Measurements from ENCODE around the gene NEU2.

The NEU2 gene

GRCh38 chr2:233076749-233077148 lies 44.3 kb downstream of the NEU2 start:
- TF ChIP-seq CTCF (IDR thresholded peaks at IDR 0.05; ENCODE audit: low read depth, low read length, missing control alignments), result no peak
- no peak for DNase-seq (ENCODE audit: extremely low read depth, low read depth)
- H3K4me3 ChIP-seq (replicated peaks; ENCODE audit: low read depth, low read length), result no peak overlapping the region

GRCh38 chr2:233079473-233079877 lies 47.0 kb downstream of the NEU2 start:
- no peak for TF ChIP-seq CTCF (IDR thresholded peaks at IDR 0.05; ENCODE audit: low read depth, low read length, missing control alignments)
- H3K4me3 ChIP-seq (replicated peaks; ENCODE audit: low read depth, low read length), result no peak overlapping the region
- no peak for DNase-seq (ENCODE audit: extremely low read depth, low read depth)

- no peak for DNase-seq (ENCODE audit: extremely low read depth, low read depth)
- H3K4me3 ChIP-seq (replicated peaks; ENCODE audit: low read depth, low read length), result no peak overlapping the region
- no peak for TF ChIP-seq CTCF (IDR thresholded peaks at IDR 0.05; ENCODE audit: low read depth, low read length, missing control alignments)
Measured at GRCh38 chr2:233079953-233080835, 47.7 kb downstream of the NEU2 start.

GRCh38 chr2:233080836-233081229 lies 48.4 kb downstream of the NEU2 start:
- no peak for TF ChIP-seq CTCF (IDR thresholded peaks at IDR 0.05; ENCODE audit: low read depth, low read length, missing control alignments)
- no peak for DNase-seq (ENCODE audit: extremely low read depth, low read depth)
- no peak overlapping the region for H3K4me3 ChIP-seq (replicated peaks; ENCODE audit: low read depth, low read length)

- no peak for TF ChIP-seq CTCF (IDR thresholded peaks at IDR 0.05; ENCODE audit: low read depth, low read length, missing control alignments)
- no peak for DNase-seq (ENCODE audit: extremely low read depth, low read depth)
- no peak overlapping the region for H3K4me3 ChIP-seq (replicated peaks; ENCODE audit: low read depth, low read length)
Measured at GRCh38 chr2:233081232-233081730, 48.8 kb downstream of the NEU2 start.

GRCh38 chr2:233081731-233082221 lies 49.3 kb downstream of the NEU2 start:
- DNase-seq (ENCODE audit: extremely low read depth, low read depth), result no peak
- no peak overlapping the region for H3K4me3 ChIP-seq (replicated peaks; ENCODE audit: low read depth, low read length)
- TF ChIP-seq CTCF (IDR thresholded peaks at IDR 0.05; ENCODE audit: low read depth, low read length, missing control alignments), result no peak
